Pancreas (tissue), 10 donors: ENCODE data around the gene COMMD3. TPM values are rescaled to one million over a fixed set of nuclear protein-coding genes. Genes with fewer than 3 reads are reported as not detected.

Source experiments
- ATAC-seq, 4 donors: fragments of 200-7000 bp; cut with Tn5 transposase; one replicate each; pipeline versions ENCODE4 v1.8.0 to v1.9.1; 2020; ENCODE audit warnings: mild to moderate bottlenecking in 4 of 4, moderate library complexity in 4 of 4
- DNase-seq, 6 donors: peaks; one replicate each; pipeline ENCODE4 v3.0.0-alpha.2; 2020
- FAIRE-seq: peaks from 2 replicates; lab custom pipeline; 2012; peaks lifted over from hg19 to GRCh38; lab: Jason Lieb, UNC
- H3K27ac ChIP-seq, 4 donors: fragments of 200-600 bp; sonication (generic); 1 replicate in 3 of 4; 2 replicates in 1 of 4; pipeline versions ENCODE4 v1.5.0 to v1.8.0; 2020
- H3K27me3 ChIP-seq, 4 donors: fragments of 200-600 bp; one replicate each; pipeline ENCODE4 v1.8.0; 2021
- H3K36me3 ChIP-seq, 3 donors: fragments of 200-600 bp; sonication (generic) in 1 of 3; one replicate each; pipeline versions ENCODE4 v1.5.0 to v1.8.0; 2020 to 2021
- H3K4me1 ChIP-seq, 3 donors: fragments of 200-600 bp; one replicate each; pipeline ENCODE4 v1.8.0; 2021
- H3K4me3 ChIP-seq, 4 donors: fragments of 200-600 bp; sonication (generic) in 2 of 4; one replicate each; pipeline versions ENCODE4 v1.5.0 to v1.8.0; 2020 to 2021
- H3K9me3 ChIP-seq, 4 donors: fragments of 200-600 bp; one replicate each; pipeline ENCODE4 v1.8.0; 2021
- CTCF ChIP-seq, 4 donors: fragments of 200-600 bp; sonication (generic) in 3 of 4; IDR thresholded peaks; one replicate each; pipeline versions ENCODE4 v1.5.0 to v1.8.0; 2021; ENCODE audit warnings: antibody characterized with exemption in 4 of 4
- WGBS, 2 donors: extraction: QIAGEN DNeasy Blood & Tissue Kit; methylation state at CpG; one replicate each; pipeline ENCODE4 v1.1.7; 2013; 5-methylcytosine and 5-hydroxymethylcytosine counted together
- intact Hi-C, 3 donors: fragments of 100-400 bp; cut with DNase I; formaldehyde crosslinking; loops; one replicate each; pipeline versions ENCODE4 v1.11.1 to v1.14.2; 2022
- polyA plus RNA-seq, 2 donors: library from polyadenylated mRNA; stranded (reverse); fragments of 200-250 nt; gene quantifications; one replicate each; pipeline ENCODE4 v1.2.3, GENCODE V29; 2013
- total RNA-seq, 6 donors: library from RNA; stranded (reverse); fragmentation: NEBNext Ultra II Directional in 4 of 6; extraction: Animal tissue kit (Norgen Biotek cat#: 25700) in 4 of 6; gene quantifications; one replicate each; pipeline versions ENCODE4 v1.2.1 to v1.2.4, GENCODE V29; 2021 to 2023
- donor health status: healthy with polysubstance abuse.
- donor health status: DM: no; HTN: no; CAD: no; lungs with moderate emphysema.
- donor health status: DM: no; HTN: no; CAD: no.
- donor health status: control.
- donor health status: control.
- donor health status: Bipolar disorder and iron deficiency.
- donor health status: DM: yes; HTN: yes; CAD: no.
- donor health status: DM: no; HTN: no; CAD: no.
- donor health status: DM: no; HTN: no; CAD: no.
- donor health status: DM: yes; HTN: yes; CAD: no.

Gene COMMD3
- total and polyA plus RNA-seq, 8 donors, result 27.9 to 60.4 (median 38.7) TPM

- Histone ChIP-seq H3K27me3 (peaks cover 0 to 8% (median 0%) of the 10 kb centered on the region in 4 donors), H3K27ac (no peak overlapping the region), H3K4me1 (peaks cover 3 to 6% (median 4%) of the 10 kb centered on the region in 3 donors), H3K36me3 (peaks cover 0 to 9% (median 4%) of the 10 kb centered on the region in 3 donors), H3K9me3 (no peaks in the 10 kb centered on the region), H3K4me3 (no peak overlapping the region)
- WGBS, 2 donors, result 92 to 93% methylated on average over 3 of the region's 3 CpGs
- no peak for DNase-seq
- no peak for TF ChIP-seq CTCF (IDR thresholded peaks at IDR 0.05)
- no peak for ATAC-seq
- FAIRE-seq, result no peak
- intact Hi-C loops, result no loop called here
Observed at GRCh38 chr10:22329150-22329549, 13.0 kb downstream of the COMMD3 start.

- H3K27ac ChIP-seq, result no peak overlapping the region
- intact Hi-C loops, result no loop called here
- DNase-seq (no peak), FAIRE-seq (no peak), ATAC-seq (no peak)
- H3K4me1 ChIP-seq, result peaks cover 0 to 11% (median 0%) of the 10 kb centered on the region in 3 donors
- H3K27me3 ChIP-seq, result peaks cover 0 to 36% (median 8%) of the 10 kb centered on the region in 4 donors
- H3K4me3 ChIP-seq, result no peak overlapping the region
- 91 to 95% methylated on average over 7 of the region's 7 CpGs for WGBS, 2 donors
- no peaks in the 10 kb centered on the region for H3K9me3 ChIP-seq
- no peak for TF ChIP-seq CTCF (IDR thresholded peaks at IDR 0.05)
- peaks cover 0 to 9% (median 4%) of the 10 kb centered on the region in 3 donors for H3K36me3 ChIP-seq
Observed at GRCh38 chr10:22332116-22332692, 16.0 kb downstream of the COMMD3 start.

- WGBS, 2 donors, result 73 to 81% methylated on average over 25 of the region's 25 CpGs
- H3K27me3 ChIP-seq, result peaks cover 4 to 47% (median 18%) of the 10 kb centered on the region in 4 donors
- no peak for TF ChIP-seq CTCF (IDR thresholded peaks at IDR 0.05)
- H3K36me3 ChIP-seq, result peaks cover 0 to 9% (median 4%) of the 10 kb centered on the region in 3 donors
- DNase-seq, result no peak
- intact Hi-C loops, result no loop called here
- H3K27ac ChIP-seq, result no peak overlapping the region
- no peak for FAIRE-seq
- no peak for ATAC-seq
- no peaks in the 10 kb centered on the region for H3K9me3 ChIP-seq
- peaks cover 0 to 11% (median 0%) of the 10 kb centered on the region in 3 donors for H3K4me1 ChIP-seq
- H3K4me3 ChIP-seq, result no peak overlapping the region
Observed at GRCh38 chr10:22333167-22333974, 17.2 kb downstream of the COMMD3 start.

- WGBS, 2 donors, result 68 to 70% methylated on average over 15 to 16 of the region's 16 CpGs
- peak in 1 of 6 donors; percentile 45 for DNase-seq
- Histone ChIP-seq H3K36me3 (peaks cover 0 to 8% (median 4%) of the 10 kb centered on the region in 3 donors), H3K4me3 (peak overlapping the region in 1 of 4 donors; percentile 53), H3K4me1 (peaks cover 0 to 11% (median 0%) of the 10 kb centered on the region in 3 donors), H3K9me3 (no peaks in the 10 kb centered on the region), H3K27me3 (peaks cover 4 to 52% (median 23%) of the 10 kb centered on the region in 4 donors), H3K27ac (no peak overlapping the region)
- FAIRE-seq, result no peak
- no peak for ATAC-seq
- TF ChIP-seq CTCF (IDR thresholded peaks at IDR 0.05), result no peak
- intact Hi-C loops, result no loop called here
Observed at GRCh38 chr10:22333975-22334282, 17.7 kb downstream of the COMMD3 start.
